Loucy (cell line): ENCODE results near the gene STPG4.

ENCODE experiments used
- CTCF ChIP-seq: fragments of 200-600 bp; sonication (generic); conservative IDR thresholded peaks from 2 replicates; pipeline ENCODE4 v1.5.1; 2014; ENCODE audit warnings: mild to moderate bottlenecking, antibody characterized with exemption, low read length
- EZH2phosphoT487 ChIP-seq: fragments of 200-600 bp; IDR thresholded peaks from 2 replicates; pipeline ENCODE4 v1.6.1; 2018; ENCODE audit warnings: antibody characterized with exemption, mild to moderate bottlenecking, moderate library complexity, borderline replicate concordance

GRCh38 chr2:47062681-47063537 lies 92.2 kb downstream of the STPG4 start:
- TF ChIP-seq CTCF: no peak
- TF ChIP-seq EZH2phosphoT487: no peak
